K562 (cell line): ENCODE data around the gene POLK. TPM values are rescaled to one million over a fixed set of nuclear protein-coding genes. Genes with fewer than 3 reads are reported as not detected.

ENCODE experiments used
- DDX20 ChIP-seq: fragments of 450-650 bp; IDR thresholded peaks from 2 replicates; pipeline ENCODE4 v1.6.1; 2016; ENCODE audit warnings: missing genetic modification characterization, low read depth, mild to moderate bottlenecking, missing compliant biosample characterization, moderate library complexity
- FOXJ3 ChIP-seq: sonication (generic); formaldehyde crosslinking; IDR thresholded peaks from 2 replicates; pipeline ENCODE4 v1.4.0; 2020; ENCODE audit warnings: mild to moderate bottlenecking, missing genetic modification reagents
- HDAC6 ChIP-seq: IDR thresholded peaks from 2 replicates; pipeline ENCODE4 v1.6.1; 2012; ENCODE audit warnings: low read depth, mild to moderate bottlenecking, control low read depth, inconsistent platforms, low read length, moderate library complexity
- MECOM ChIP-seq: fragments of 250-450 bp; sonication (Bioruptor Pico); IDR thresholded peaks from 2 replicates; pipeline ENCODE4 v1.8.0; 2022; ENCODE audit warnings: inconsistent platforms
- TEAD1 ChIP-seq, 2 experiments: fragments of 450-650 bp in 1 of 2; sonication (generic) in 1 of 2; formaldehyde crosslinking; IDR thresholded peaks; 2 replicates each; pipeline versions ENCODE4 v1.4.0 to v1.8.0; 2020 to 2022; ENCODE audit warnings: mild to moderate bottlenecking in 2 of 2, missing genetic modification reagents in 1 of 2
- ZNF124 ChIP-seq: sonication (generic); formaldehyde crosslinking; IDR thresholded peaks from 2 replicates; pipeline ENCODE4 v1.8.1; 2022; ENCODE audit warnings: missing genetic modification reagents
- ZNF274 ChIP-seq: IDR thresholded peaks from 2 replicates; pipeline ENCODE4 v1.6.1; 2011; ENCODE audit warnings: low read depth, mild to moderate bottlenecking, low read length, moderate library complexity, borderline replicate concordance
- ZNF696 ChIP-seq: fragments of 250-450 bp; sonication (Bioruptor Pico); conservative IDR thresholded peaks from 2 replicates; pipeline ENCODE4 v1.4.0; 2020; ENCODE audit warnings: mild to moderate bottlenecking, moderate library complexity
- ZNF77 ChIP-seq: fragments of 250-450 bp; sonication (Bioruptor Pico); IDR thresholded peaks from 2 replicates; pipeline ENCODE4 v1.5.0; 2020
- polyA plus RNA-seq, 8 experiments: library from polyadenylated mRNA; depleted of rRNA in 4 of 8; stranded (reverse) in 5 of 8; unstranded in 3 of 8; fragments of >200 nt; fragmentation: Nextera tagmentation in 2 of 8; fragmentation: Illumina TruSeq in 1 of 8; extraction: Ambion mirVana in 2 of 8; extraction: Trizol in 1 of 8; gene quantifications; 2 replicates each; pipeline versions ENCODE4 v1.2.1 to v1.2.3, GENCODE V29; 2011 to 2014; ENCODE audit warnings: inconsistent platforms in 1 of 8, missing spikeins in 1 of 8
- total RNA-seq, 7 experiments: library from RNA; depleted of rRNA in 6 of 7; stranded (reverse); fragments of >200 nt in 6 of 7; fragmentation: Illumina TruSeq in 2 of 7; extraction: Trizol in 2 of 7; gene quantifications; 2 replicates each; pipeline versions ENCODE4 v1.2.1 to v1.2.3, GENCODE V29; 2011 to 2021; ENCODE audit warnings: low replicate concordance in 1 of 7
- TF ChIP-seq, protein P1 (sequence below): fragments of 250-450 bp; sonication (Bioruptor Pico); IDR thresholded peaks from 2 replicates; pipeline ENCODE4 v1.5.0; 2022; ENCODE audit warnings: mild to moderate bottlenecking
- TF ChIP-seq, protein P2 (sequence below): fragments of 450-650 bp; IDR thresholded peaks from 2 replicates; pipeline ENCODE4 v1.6.1; 2014; ENCODE audit warnings: low read depth, mild to moderate bottlenecking, moderate library complexity, borderline replicate concordance
- TF ChIP-seq, protein P3 (sequence below), 3 experiments: fragments of 200-800 bp in 1 of 3; sonication (Bioruptor generic) in 1 of 3; sonication (generic) in 1 of 3; formaldehyde crosslinking in 1 of 3; IDR thresholded peaks; 2 replicates each; pipeline versions ENCODE4 v1.6.1 to v1.8.0; 2016 to 2022; ENCODE audit warnings: mild to moderate bottlenecking in 2 of 3, missing compliant biosample characterization in 2 of 3, missing genetic modification characterization in 2 of 3, missing genetic modification reagents in 1 of 3

Gene POLK
- total and polyA plus RNA-seq, 9 of the 15 experiments (the other 6 are each of a cell fraction or from before 2014, with no cell fraction given), result 6.1 to 31.6 (median 16.5) TPM

DNA sequence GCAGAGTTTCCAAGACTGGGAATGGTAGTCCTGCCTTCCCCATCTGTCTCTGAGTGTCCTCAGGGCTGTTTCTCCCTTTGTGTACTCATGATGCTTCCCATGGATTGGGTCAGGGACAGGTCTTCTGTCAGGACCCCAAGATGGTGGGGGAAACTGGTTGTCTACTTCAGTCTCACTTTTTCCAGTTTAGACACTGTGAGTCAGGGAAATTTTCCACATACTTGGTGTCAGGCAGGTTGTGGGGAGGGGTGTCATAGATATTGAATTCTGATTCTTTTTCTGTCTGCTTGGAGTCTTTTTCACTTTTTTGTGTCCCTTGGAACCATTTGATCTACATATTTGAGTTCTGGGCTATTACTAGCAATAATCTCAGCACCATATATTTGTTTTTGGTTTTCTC is 10.3 kb downstream of the POLK start (continued):
- TF ChIP-seq, protein P1, sequence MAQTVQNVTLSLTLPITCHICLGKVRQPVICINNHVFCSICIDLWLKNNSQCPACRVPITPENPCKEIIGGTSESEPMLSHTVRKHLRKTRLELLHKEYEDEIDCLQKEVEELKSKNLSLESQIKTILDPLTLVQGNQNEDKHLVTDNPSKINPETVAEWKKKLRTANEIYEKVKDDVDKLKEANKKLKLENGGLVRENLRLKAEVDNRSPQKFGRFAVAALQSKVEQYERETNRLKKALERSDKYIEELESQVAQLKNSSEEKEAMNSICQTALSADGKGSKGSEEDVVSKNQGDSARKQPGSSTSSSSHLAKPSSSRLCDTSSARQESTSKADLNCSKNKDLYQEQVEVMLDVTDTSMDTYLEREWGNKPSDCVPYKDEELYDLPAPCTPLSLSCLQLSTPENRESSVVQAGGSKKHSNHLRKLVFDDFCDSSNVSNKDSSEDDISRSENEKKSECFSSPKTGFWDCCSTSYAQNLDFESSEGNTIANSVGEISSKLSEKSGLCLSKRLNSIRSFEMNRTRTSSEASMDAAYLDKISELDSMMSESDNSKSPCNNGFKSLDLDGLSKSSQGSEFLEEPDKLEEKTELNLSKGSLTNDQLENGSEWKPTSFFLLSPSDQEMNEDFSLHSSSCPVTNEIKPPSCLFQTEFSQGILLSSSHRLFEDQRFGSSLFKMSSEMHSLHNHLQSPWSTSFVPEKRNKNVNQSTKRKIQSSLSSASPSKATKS (CRISPR knock-in tag), result no peak
- TF ChIP-seq ZNF696 (CRISPR knock-in tag), result no peak
- TF ChIP-seq FOXJ3 (CRISPR knock-in tag), result no peak
- TF ChIP-seq HDAC6, result no peak
- TF ChIP-seq, protein P2, sequence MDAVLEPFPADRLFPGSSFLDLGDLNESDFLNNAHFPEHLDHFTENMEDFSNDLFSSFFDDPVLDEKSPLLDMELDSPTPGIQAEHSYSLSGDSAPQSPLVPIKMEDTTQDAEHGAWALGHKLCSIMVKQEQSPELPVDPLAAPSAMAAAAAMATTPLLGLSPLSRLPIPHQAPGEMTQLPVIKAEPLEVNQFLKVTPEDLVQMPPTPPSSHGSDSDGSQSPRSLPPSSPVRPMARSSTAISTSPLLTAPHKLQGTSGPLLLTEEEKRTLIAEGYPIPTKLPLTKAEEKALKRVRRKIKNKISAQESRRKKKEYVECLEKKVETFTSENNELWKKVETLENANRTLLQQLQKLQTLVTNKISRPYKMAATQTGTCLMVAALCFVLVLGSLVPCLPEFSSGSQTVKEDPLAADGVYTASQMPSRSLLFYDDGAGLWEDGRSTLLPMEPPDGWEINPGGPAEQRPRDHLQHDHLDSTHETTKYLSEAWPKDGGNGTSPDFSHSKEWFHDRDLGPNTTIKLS, result no peak
- TF ChIP-seq, protein P3, sequence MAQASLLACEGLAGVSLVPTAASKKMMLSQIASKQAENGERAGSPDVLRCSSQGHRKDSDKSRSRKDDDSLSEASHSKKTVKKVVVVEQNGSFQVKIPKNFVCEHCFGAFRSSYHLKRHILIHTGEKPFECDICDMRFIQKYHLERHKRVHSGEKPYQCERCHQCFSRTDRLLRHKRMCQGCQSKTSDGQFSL (CRISPR knock-in tag; IDR thresholded peaks at IDR 0.05), result no peak
- TF ChIP-seq, protein P3 (tag; IDR thresholded peaks at IDR 0.05), result no peak
- no peak for TF ChIP-seq TEAD1 (CRISPR knock-in tag; IDR thresholded peaks at IDR 0.05)
- no peak for TF ChIP-seq ZNF274
- no peak for TF ChIP-seq ZNF124 (CRISPR knock-in tag)
- no peak for TF ChIP-seq ZNF77
- no peak for TF ChIP-seq DDX20 (tag)
- TF ChIP-seq MECOM (CRISPR knock-in tag), result no peak
